Suppressor macrophage treated with lipopolysaccharide for 1 hour (primary cell): Measurements from ENCODE around the gene CCDC148.
A peak's percentile ranks its signal among the peaks of the same experiment; 100 is the strongest.
"Not testable (repeated sequence)": the region's sequence is repeated elsewhere in the genome, so short reads cannot be mapped to it uniquely, and the experiment has no call there.

Source experiments
- DNase-seq, 3 donors: peaks; one replicate each; pipeline ENCODE4 v3.0.0-alpha.2; 2020 to 2022

Gene CCDC148

GRCh38 chr2:158350751-158351465 lies 105.6 kb downstream of the CCDC148 start:
- DNase-seq, result not testable (repeated sequence)

- DNase-seq, result no peak
These were observed 110.5 kb downstream of the CCDC148 start for GRCh38 chr2:158346032-158346431.

- DNase-seq, result no peak
These were observed 117.0 kb downstream of the CCDC148 start for GRCh38 chr2:158339513-158339912.

GRCh38 chr2:158337018-158337417 lies 119.5 kb downstream of the CCDC148 start:
- DNase-seq, result no peak

- not testable (repeated sequence) for DNase-seq
These were observed 124.8 kb downstream of the CCDC148 start for GRCh38 chr2:158331799-158332198.

GRCh38 chr2:158325782-158326340 lies 130.7 kb downstream of the CCDC148 start:
- no peak for DNase-seq

DNA sequence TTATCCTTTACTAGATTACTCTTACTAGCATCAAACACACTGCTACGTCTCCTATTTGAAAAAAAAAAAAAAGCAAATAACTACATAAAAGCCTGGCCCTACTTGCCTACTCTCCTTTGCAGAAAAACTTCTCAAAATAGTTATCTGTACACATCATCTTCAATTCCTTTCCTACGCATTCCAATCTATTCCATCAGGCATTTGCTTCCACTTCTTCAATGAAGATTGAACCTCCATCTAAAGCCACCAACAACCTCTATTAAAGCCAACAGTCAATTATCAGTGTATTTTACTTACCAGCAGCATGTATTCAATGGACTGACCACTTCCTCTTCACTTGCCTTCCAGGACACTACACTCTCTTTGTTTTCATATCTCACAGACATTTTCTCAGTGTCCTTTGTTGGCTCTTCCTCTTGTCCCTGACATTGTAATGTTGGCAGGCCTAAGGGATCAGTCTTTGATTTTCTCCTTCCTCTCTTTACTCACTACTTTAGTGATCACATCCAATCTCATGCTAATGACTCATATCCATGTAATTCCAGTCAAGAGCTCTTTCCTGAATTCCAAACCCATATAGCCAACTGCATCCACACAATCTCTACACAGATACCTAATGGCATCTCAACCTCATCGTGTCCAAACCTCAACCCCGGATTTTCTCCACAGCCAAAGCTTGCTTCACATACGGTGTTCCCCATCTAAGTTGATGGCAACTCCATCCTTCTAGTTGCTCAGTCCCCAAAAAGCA lies 131.3 kb downstream of the CCDC148 start:
- no peak for DNase-seq

- no peak for DNase-seq
These were observed 133.2 kb downstream of the CCDC148 start for GRCh38 chr2:158323381-158323780.

GRCh38 chr2:158321264-158321663 lies 135.3 kb downstream of the CCDC148 start:
- DNase-seq, result no peak

DNA sequence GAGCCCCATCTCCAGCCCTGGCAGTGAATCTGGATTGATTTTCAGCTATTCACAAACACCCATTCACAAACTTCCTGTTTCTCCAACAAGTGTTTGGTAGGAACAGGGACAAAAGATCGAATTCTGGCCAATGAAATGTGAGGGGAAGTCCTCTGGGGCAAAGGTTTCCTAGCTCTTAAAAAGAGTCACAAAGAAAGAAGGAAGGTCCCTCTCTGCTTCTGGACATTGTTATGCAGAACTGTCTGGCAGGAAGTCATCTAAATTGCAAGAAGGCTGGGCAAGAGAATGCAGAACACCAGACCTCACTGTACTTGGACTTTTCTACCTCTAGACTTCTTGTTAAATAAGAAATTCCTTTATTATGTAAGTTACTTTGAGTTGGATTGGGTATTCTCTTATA lies 137.3 kb downstream of the CCDC148 start:
- peak; percentile 25 to 45 (median 40) for DNase-seq

- DNase-seq, result no peak
These were observed 138.9 kb downstream of the CCDC148 start for GRCh38 chr2:158317642-158318041.

- peak in 1 of 3 donors; percentile 6 for DNase-seq
These were observed 140.6 kb downstream of the CCDC148 start for GRCh38 chr2:158315803-158316414.

GRCh38 chr2:158315000-158315399 lies 141.6 kb downstream of the CCDC148 start:
- DNase-seq, result no peak

DNA sequence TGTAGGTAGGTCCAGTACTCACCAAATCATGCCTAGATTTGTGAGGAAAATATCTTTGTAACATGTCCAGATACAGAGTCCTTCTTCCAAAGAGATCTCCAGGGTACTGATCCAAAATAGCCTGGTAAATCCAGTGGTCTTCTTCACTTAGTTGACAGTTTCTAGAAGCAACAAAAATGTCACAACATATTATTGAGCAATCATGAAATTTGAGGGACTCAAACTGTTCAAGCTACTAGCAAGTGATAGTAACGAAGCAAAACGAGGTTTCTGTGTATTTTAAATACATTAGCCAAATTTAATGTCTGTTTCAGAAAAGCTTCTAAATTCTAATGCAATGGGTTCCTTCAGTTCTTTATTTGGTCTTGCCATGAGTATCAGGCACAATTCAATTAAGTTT lies 142.8 kb downstream of the CCDC148 start:
- DNase-seq, result no peak

DNA sequence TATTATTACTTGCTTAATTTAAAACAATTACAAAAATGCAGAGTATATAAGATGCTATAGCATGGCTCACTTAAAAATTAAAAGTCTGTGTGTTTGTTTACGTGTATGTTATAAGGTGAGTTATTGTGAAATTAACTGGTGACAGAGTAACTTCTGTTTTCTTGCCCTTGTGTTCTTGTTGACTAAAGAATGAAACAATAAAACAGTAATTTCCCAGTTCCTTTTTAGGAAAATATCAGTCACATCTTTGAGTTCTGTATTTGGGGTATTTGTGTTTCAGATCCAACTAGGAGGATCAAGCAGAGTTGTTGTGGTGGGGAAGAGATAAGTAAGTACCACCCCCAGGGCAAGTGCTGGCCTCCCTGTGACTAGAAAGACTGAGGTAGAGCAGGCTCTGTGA lies 143.6 kb downstream of the CCDC148 start:
- DNase-seq, result peak in 2 of 3 donors; percentile 45 to 56

- not testable (repeated sequence) for DNase-seq
These were observed 146.1 kb downstream of the CCDC148 start for GRCh38 chr2:158310407-158310806.

DNA sequence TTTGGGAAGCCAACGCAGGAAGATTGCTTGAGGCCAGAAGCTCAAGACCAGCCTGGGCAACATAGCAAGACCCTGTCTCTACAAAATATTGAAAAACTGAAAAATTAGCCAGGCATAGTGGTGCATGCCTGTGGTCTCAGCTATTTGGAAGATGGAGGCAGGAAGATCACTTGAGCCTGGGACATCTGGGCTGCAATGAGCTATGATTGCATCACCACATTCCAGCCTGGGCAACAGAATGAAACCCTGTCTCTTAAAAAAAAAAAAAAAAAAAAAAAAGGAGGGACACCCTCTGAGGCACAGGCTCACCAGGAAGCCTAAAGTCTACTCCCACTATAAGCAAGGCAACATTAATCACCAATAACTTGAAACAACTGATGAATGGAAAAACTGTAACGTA lies 151.1 kb downstream of the CCDC148 start:
- no peak for DNase-seq

DNA sequence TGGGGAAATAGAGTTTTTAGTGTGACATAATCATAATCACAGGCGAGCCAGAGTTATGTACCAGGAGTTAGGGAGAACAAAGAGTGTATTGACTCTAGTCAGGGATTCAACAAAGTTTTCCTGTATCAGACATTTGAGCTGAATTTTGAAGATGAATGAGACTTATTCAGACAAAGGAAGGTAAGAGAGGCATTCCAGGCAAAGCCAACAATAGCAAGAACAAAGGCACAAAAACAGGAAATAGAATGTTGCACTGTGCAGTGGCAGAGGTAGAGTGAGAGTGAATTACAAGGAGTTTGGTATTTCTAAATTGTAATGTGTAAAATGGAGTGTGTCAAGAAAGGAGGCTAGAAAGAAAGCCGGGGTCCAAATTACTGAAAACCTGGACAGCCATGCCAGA lies 156.2 kb downstream of the CCDC148 start:
- no peak for DNase-seq

GRCh38 chr2:158297606-158298005 lies 158.9 kb downstream of the CCDC148 start:
- peak; percentile 52 to 75 (median 73) for DNase-seq

DNA sequence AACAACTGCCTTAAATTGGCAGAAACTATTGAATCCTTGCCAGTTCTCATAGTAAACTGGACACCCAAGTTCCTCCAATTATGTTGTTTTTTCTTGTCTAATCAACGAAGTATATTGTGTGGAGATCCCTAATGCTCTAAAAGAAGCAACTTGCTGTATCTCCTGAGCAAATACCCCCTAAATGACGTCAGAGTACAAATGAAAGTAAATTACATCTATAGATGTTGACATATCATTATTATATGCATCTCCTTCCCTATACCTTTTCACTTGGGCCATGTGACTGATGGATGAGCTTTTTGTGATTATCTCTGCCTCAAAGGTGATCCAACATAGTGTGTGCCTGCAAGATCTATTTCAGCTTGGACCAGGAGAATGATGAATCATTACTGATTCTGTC lies 159.4 kb downstream of the CCDC148 start:
- no peak for DNase-seq

GRCh38 chr2:158293722-158294121 lies 162.8 kb downstream of the CCDC148 start:
- no peak for DNase-seq

DNA sequence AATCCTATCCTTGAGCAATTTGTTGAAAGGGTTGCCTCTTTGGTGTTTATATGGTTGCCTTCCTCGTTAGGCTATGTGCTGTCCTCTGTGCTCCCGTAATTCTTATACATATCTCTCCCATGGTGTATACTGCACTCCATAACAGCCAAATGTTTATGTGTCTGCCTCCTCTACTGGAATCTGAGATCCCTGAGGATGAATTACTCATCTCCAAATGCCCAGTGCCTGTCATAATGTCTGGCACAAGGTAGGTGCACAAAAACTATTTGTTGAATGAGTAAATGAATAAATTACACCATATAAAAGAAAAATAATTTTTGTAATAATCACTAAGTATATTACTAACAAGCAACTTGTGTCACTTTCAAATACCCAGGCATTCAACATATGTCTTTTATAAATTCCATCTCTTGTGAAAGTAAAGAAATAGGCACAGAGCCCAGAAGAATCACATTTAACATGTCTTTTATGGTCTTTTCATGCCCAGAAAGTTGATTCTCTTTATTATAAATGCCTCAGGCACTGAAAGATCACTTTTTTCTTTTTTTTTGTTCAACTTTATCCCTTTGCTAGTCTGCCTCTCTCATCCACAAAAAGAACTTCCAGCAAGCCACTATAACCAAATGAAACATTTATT lies 164.9 kb downstream of the CCDC148 start:
- DNase-seq, result no peak

- no peak for DNase-seq
These were observed 166.3 kb downstream of the CCDC148 start for GRCh38 chr2:158290225-158290624.
